Measurements from ENCODE around the gene PCAT6. TPM values are rescaled to one million over a fixed set of nuclear protein-coding genes. Genes with fewer than 3 reads are reported as not detected.

Gene PCAT6
- total RNA-seq, 1 experiment from 2014 or later, result 0.84 TPM

DNA sequence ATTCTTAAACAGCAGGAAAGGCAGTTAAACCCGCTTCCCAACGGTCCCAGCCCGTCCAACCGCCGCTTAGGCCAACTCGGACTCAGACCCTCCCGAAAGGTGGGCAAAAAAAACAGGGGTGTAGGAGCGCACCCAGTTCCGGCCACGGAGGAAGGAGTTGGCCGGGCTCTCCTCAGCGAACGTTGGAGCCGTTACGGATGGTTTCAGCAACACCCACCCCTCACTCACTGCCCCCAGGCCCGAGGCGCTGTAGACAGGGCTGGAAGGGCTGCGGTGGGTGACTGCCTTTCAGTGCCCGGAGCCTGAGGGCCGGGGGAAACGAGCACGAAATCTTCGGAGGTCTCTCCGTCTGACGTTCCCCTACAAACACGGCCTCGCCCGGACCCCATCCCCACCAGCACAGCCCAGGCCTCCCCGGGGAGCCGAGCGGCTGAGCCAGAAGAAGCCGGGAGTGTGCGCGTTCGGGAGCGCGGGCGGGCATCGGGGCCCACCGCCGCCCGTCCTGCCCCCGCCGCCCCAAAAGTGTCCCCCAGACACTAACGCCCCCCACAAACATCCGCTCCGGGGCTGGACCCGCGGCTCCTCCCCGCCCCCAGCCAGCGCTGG is 3.8 kb upstream of the PCAT6 start:
- no peaks in the 10 kb centered on the region for H3K36me3 ChIP-seq (ENCODE audit: insufficient read depth, low read length, poor library complexity, severe bottlenecking)
- intact Hi-C loops (cut with micrococcal nuclease; ENCODE audit: unreplicated experiment), result no loop called here
- H3K4me1 ChIP-seq (ENCODE audit: insufficient read depth, low read length, poor library complexity, severe bottlenecking), result peaks cover 34% of the 10 kb centered on the region
- BruUV-seq (replicated peaks), result no TSS peak
- ChIA-PET CTCF (interaction anchor here (0.6 kb wide), 1 partner anchor 21 kb away, joined by 9 read pairs; no protein-coding TSS in a partner anchor), POLR2A (ENCODE audit: low non-redundant PET) (no interaction called here)
- peak overlapping the region; percentile 96 for H3K4me3 ChIP-seq (ENCODE audit: low read depth, low read length, poor library complexity, severe bottlenecking)
- no peaks in the 10 kb centered on the region for H3K9me3 ChIP-seq (ENCODE audit: low read depth, low read length, poor library complexity, severe bottlenecking)
- peak; percentile 50 for DNase-seq (ENCODE audit: low spot score)
- H3K27me3 ChIP-seq (replicated peaks; ENCODE audit: insufficient read depth, low read depth, low read length, poor library complexity), result no peaks in the 10 kb centered on the region
- no peak for TF ChIP-seq EZH2 (IDR thresholded peaks at IDR 0.05; ENCODE audit: borderline replicate concordance, low read depth, low read length, poor library complexity, severe bottlenecking)
- TF ChIP-seq, protein P1, sequence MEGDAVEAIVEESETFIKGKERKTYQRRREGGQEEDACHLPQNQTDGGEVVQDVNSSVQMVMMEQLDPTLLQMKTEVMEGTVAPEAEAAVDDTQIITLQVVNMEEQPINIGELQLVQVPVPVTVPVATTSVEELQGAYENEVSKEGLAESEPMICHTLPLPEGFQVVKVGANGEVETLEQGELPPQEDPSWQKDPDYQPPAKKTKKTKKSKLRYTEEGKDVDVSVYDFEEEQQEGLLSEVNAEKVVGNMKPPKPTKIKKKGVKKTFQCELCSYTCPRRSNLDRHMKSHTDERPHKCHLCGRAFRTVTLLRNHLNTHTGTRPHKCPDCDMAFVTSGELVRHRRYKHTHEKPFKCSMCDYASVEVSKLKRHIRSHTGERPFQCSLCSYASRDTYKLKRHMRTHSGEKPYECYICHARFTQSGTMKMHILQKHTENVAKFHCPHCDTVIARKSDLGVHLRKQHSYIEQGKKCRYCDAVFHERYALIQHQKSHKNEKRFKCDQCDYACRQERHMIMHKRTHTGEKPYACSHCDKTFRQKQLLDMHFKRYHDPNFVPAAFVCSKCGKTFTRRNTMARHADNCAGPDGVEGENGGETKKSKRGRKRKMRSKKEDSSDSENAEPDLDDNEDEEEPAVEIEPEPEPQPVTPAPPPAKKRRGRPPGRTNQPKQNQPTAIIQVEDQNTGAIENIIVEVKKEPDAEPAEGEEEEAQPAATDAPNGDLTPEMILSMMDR (conservative IDR thresholded peaks at IDR 0.05; ENCODE audit: low read depth, low read length), result no peak
- H3K27ac ChIP-seq (ENCODE audit: low read depth, low read length, poor library complexity, severe bottlenecking), result peak overlapping the region; percentile 89

DNA sequence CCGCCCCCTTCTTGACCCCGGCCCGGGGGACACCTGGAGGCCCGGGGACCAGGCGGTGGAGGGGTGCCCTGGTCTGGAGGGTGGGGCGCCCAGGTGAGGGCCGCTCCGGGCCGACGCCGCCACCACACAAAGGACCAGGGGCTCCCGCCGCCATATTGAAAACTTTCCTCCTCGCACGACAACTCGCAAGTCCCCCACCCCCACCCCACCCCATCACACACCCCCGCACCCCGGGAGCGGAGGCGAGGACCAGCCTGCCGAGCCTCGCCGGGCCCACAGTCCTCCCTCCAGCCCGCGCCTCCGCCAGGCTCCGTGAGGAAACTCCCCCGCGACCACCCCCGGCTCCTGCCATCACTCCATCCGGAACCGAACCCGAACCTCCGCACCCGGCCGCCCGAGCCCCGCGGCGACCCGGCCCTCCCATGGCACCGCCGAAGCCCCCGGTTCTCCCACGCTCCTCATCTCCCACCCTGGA is 3.3 kb upstream of the PCAT6 start:
- BruUV-seq (replicated peaks), result no TSS peak
- intact Hi-C loops (cut with micrococcal nuclease; ENCODE audit: unreplicated experiment), result no loop called here
- no peaks in the 10 kb centered on the region for H3K27me3 ChIP-seq (replicated peaks; ENCODE audit: insufficient read depth, low read depth, low read length, poor library complexity)
- peaks cover 33% of the 10 kb centered on the region for H3K4me1 ChIP-seq (ENCODE audit: insufficient read depth, low read length, poor library complexity, severe bottlenecking)
- H3K4me3 ChIP-seq (ENCODE audit: low read depth, low read length, poor library complexity, severe bottlenecking), result peak overlapping the region; percentile 96
- ChIA-PET CTCF (no interaction called here), POLR2A (ENCODE audit: low non-redundant PET) (no interaction called here)
- DNase-seq (ENCODE audit: low spot score), result peak; percentile 66
- no peaks in the 10 kb centered on the region for H3K36me3 ChIP-seq (ENCODE audit: insufficient read depth, low read length, poor library complexity, severe bottlenecking)
- TF ChIP-seq EZH2 (IDR thresholded peaks at IDR 0.05; ENCODE audit: borderline replicate concordance, low read depth, low read length, poor library complexity, severe bottlenecking), result no peak
- H3K9me3 ChIP-seq (ENCODE audit: low read depth, low read length, poor library complexity, severe bottlenecking), result no peaks in the 10 kb centered on the region
- peak overlapping the region; percentile 89 for H3K27ac ChIP-seq (ENCODE audit: low read depth, low read length, poor library complexity, severe bottlenecking)

DNA sequence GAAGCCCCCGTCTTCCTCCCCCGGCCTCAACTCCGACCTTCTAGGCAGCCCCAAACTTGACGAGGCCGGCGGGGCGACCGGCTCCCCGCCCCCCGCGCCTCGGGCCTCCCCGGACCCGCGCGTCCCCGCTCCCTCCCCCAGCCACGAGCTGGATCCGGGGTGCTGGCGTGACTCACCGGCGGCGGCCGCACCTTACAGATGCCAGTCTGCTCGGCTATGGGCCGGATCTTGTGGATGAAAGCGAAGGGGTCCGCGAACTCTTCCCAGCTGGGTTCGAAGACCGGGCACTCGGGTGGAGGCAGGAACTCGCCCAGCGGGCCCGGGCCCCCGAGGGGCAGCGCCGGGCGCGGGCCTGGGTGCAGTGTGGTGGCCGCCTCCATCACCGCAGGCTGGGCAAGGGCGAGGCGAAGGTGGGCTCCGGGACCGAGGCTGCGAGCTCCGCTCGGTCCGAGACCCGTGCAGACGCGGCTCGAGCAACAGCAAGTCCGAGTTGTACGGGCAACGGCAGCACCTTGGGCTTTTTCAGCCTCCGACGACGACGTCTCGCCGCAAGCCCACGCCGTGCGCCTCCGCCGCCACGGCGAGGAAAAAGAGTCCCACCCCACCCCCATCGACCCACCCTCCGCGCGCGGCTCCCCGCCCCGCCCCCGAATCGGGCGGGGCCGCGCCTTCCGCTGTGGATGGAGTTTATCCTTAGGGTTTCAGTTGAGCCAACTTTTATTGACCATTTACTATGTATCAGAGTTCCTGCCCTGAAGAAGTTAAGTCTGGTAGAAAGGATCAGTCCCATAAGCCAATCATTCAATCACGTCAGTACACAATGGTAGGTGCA is 2.6 kb upstream of the PCAT6 start, which contains the start of gene KDM5B:
KDM5B (minus strand) TSS at position 496 of the 832 bp plus-strand sequence; CDS start at position 380, 116 bp downstream.
- ChIA-PET POLR2A (ENCODE audit: low non-redundant PET) (no interaction called here), CTCF (interaction anchor here (0.6 kb wide), 1 partner anchor 88 kb away, joined by 3 read pairs; no protein-coding TSS in a partner anchor)
- peaks cover 27% of the 10 kb centered on the region for H3K4me1 ChIP-seq (ENCODE audit: insufficient read depth, low read length, poor library complexity, severe bottlenecking)
- H3K4me3 ChIP-seq (ENCODE audit: low read depth, low read length, poor library complexity, severe bottlenecking), result peak within 1 kb of the TSS; percentile 96
- BruUV-seq (replicated peaks), result no TSS peak
- no peaks in the 10 kb centered on the region for H3K9me3 ChIP-seq (ENCODE audit: low read depth, low read length, poor library complexity, severe bottlenecking)
- DNase-seq (ENCODE audit: low spot score), result peak; percentile 71
- TF ChIP-seq, protein P1 (conservative IDR thresholded peaks at IDR 0.05; ENCODE audit: low read depth, low read length), result no peak
- no peak for TF ChIP-seq EZH2 (IDR thresholded peaks at IDR 0.05; ENCODE audit: borderline replicate concordance, low read depth, low read length, poor library complexity, severe bottlenecking)
- peak within 1 kb of the TSS; percentile 89 for H3K27ac ChIP-seq (ENCODE audit: low read depth, low read length, poor library complexity, severe bottlenecking)
- intact Hi-C loops (cut with micrococcal nuclease; ENCODE audit: unreplicated experiment), result no loop called here
- H3K27me3 ChIP-seq (replicated peaks; ENCODE audit: insufficient read depth, low read depth, low read length, poor library complexity), result no peaks in the 10 kb centered on the region
- H3K36me3 ChIP-seq (ENCODE audit: insufficient read depth, low read length, poor library complexity, severe bottlenecking), result no peaks in the 10 kb centered on the region

All from A673 (cell line).